Measurements from ENCODE around the gene PSMA2.

The PSMA2 gene

GRCh38 chr7:42931834-42932651 is at the start of gene PSMA2, which contains the start of gene MRPL32:
Gene PSMA2, minus strand, starts transcription at chr7:42932174. Its CDS starts 16 bp downstream, at chr7:42932158.
Gene MRPL32, plus strand, starts transcription at chr7:42932376. Its CDS starts 11 bp downstream, at chr7:42932387.
- DNase-seq (ENCODE audit: low spot score): peak; percentile 91

GRCh38 chr7:42981601-42982000 is 49.6 kb upstream of the PSMA2 start:
- no peak for DNase-seq (ENCODE audit: low spot score)

GRCh38 chr7:42980514-42980913 is 48.5 kb upstream of the PSMA2 start:
- DNase-seq (ENCODE audit: low spot score): no peak

- DNase-seq (ENCODE audit: low spot score): no peak
These were observed 48.1 kb upstream of the PSMA2 start for GRCh38 chr7:42980084-42980483.

GRCh38 chr7:42978496-42978895 is 46.5 kb upstream of the PSMA2 start:
- no peak for DNase-seq (ENCODE audit: low spot score)

- no peak for DNase-seq (ENCODE audit: low spot score)
These were observed 44.4 kb upstream of the PSMA2 start for GRCh38 chr7:42976371-42976770.

- DNase-seq (ENCODE audit: low spot score): no peak
These were observed 40.9 kb upstream of the PSMA2 start for GRCh38 chr7:42972699-42973500.

GRCh38 chr7:42967391-42967790 is 35.4 kb upstream of the PSMA2 start:
- DNase-seq (ENCODE audit: low spot score): no peak

- no peak for DNase-seq (ENCODE audit: low spot score)
These were observed 33.2 kb upstream of the PSMA2 start for GRCh38 chr7:42964849-42965805.

- DNase-seq (ENCODE audit: low spot score): no peak
These were observed 32.3 kb upstream of the PSMA2 start for GRCh38 chr7:42964293-42964692.

- DNase-seq (ENCODE audit: low spot score): no peak
These were observed 29.2 kb upstream of the PSMA2 start for GRCh38 chr7:42961170-42961569.

- no peak for DNase-seq (ENCODE audit: low spot score)
These were observed 28.8 kb upstream of the PSMA2 start for GRCh38 chr7:42960762-42961161.

- no peak for DNase-seq (ENCODE audit: low spot score)
These were observed 27.6 kb upstream of the PSMA2 start for GRCh38 chr7:42959549-42959948.

GRCh38 chr7:42956062-42956461 is 24.1 kb upstream of the PSMA2 start:
- no peak for DNase-seq (ENCODE audit: low spot score)

- DNase-seq (ENCODE audit: low spot score): no peak
These were observed 22.0 kb upstream of the PSMA2 start for GRCh38 chr7:42953994-42954393.

GRCh38 chr7:42952328-42952727 is 20.4 kb upstream of the PSMA2 start:
- no peak for DNase-seq (ENCODE audit: low spot score)

- DNase-seq (ENCODE audit: low spot score): no peak
These were observed 18.4 kb upstream of the PSMA2 start for GRCh38 chr7:42950417-42950816.

GRCh38 chr7:42947521-42947920 is 15.5 kb upstream of the PSMA2 start:
- DNase-seq (ENCODE audit: low spot score): no peak

GRCh38 chr7:42946627-42946950 is 14.6 kb upstream of the PSMA2 start:
- no peak for DNase-seq (ENCODE audit: low spot score)

- DNase-seq (ENCODE audit: low spot score): no peak
These were observed 14.1 kb upstream of the PSMA2 start for GRCh38 chr7:42945821-42946626.

Data from HuH-7 (cell line).